Measurements from ENCODE around the gene FAM180A.

DNA sequence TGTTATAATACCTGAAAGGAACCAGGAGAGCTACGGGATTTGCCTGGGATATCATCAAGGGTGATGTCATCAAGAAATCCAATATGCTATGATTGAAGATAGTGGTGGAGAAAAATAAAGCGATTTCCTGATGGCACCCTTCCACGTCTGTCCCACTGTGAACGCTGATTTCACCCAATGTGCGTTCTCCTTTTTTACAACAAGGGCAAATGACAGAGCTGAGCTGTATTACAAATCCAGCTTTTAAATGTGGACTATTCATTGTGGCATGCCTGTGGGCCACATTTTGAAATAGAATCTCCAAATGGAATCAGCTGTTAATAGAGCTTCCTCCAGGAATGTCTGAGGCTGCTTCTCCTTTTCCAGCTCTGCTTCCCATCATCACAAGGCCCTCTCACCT, 43.9 kb downstream of the FAM180A start:
- no peak for TF ChIP-seq POLR2A (IDR thresholded peaks at IDR 0.05; ENCODE audit: extremely low read depth, insufficient read length)
- no peak for TF ChIP-seq CTCF (IDR thresholded peaks at IDR 0.05; ENCODE audit: low read depth, low read length)
- no peak for TF ChIP-seq MAX (IDR thresholded peaks at IDR 0.05; ENCODE audit: low read depth, low read length)
